Hepatocyte (in vitro differentiated cells): ENCODE data around the gene DDX5. TPM values are rescaled to one million over a fixed set of nuclear protein-coding genes. Genes with fewer than 3 reads are reported as not detected.
"Not testable (repeated sequence)": the region's sequence is repeated elsewhere in the genome, so short reads cannot be mapped to it uniquely, and the experiment has no call there.

Experiments used
- DNase-seq: peaks from one replicate; pipeline ENCODE4 v3.0.0-alpha.2; 2016; ENCODE audit warnings: low spot score
- H2AFZ ChIP-seq: fragments of 200-600 bp; sonication (generic); 2 replicates; pipeline ENCODE4 v1.6.0; 2016; ENCODE audit warnings: antibody characterized with exemption, mild to moderate bottlenecking
- H3K27ac ChIP-seq: fragments of 200-600 bp; sonication (generic); 2 replicates; pipeline ENCODE4 v1.5.1; 2016; ENCODE audit warnings: mild to moderate bottlenecking
- H3K27me3 ChIP-seq: fragments of 200-600 bp; sonication (generic); 2 replicates; pipeline ENCODE4 v1.6.1; 2016
- H3K36me3 ChIP-seq: fragments of 200-600 bp; sonication (generic); replicated peaks from 2 replicates; pipeline ENCODE4 v1.5.1; 2016; ENCODE audit warnings: low read depth; ENCODE audit not compliant: insufficient read depth
- H3K4me1 ChIP-seq: fragments of 200-600 bp; sonication (generic); 2 replicates; pipeline ENCODE4 v1.5.1; 2016; ENCODE audit warnings: mild to moderate bottlenecking, moderate library complexity; ENCODE audit not compliant: insufficient read depth
- H3K4me2 ChIP-seq: fragments of 200-600 bp; sonication (generic); 2 replicates; pipeline ENCODE4 v1.6.0; 2016
- H3K4me3 ChIP-seq: fragments of 200-600 bp; sonication (generic); 2 replicates; pipeline ENCODE4 v1.5.1; 2016; ENCODE audit warnings: mild to moderate bottlenecking
- H3K79me2 ChIP-seq: fragments of 200-600 bp; sonication (generic); 2 replicates; pipeline ENCODE4 v1.6.0; 2017; ENCODE audit warnings: mild to moderate bottlenecking
- H3K9me2 ChIP-seq: fragments of 200-600 bp; sonication (generic); replicated peaks from 2 replicates; pipeline ENCODE4 v1.6.0; 2017; ENCODE audit warnings: mild to moderate bottlenecking; ENCODE audit not compliant: insufficient read depth
- H3K9me3 ChIP-seq: fragments of 200-600 bp; sonication (generic); 2 replicates; pipeline ENCODE4 v1.5.1; 2016; ENCODE audit warnings: low read depth, mild to moderate bottlenecking
- H4K20me1 ChIP-seq: fragments of 200-600 bp; sonication (generic); 2 replicates; pipeline ENCODE4 v1.6.0; 2016; ENCODE audit warnings: mild to moderate bottlenecking; ENCODE audit not compliant: insufficient read depth, poor library complexity, severe bottlenecking
- EZH2 ChIP-seq: fragments of 200-600 bp; sonication (generic); IDR thresholded peaks from 2 replicates; pipeline ENCODE4 v1.6.1; 2016; ENCODE audit warnings: antibody characterized with exemption, mild to moderate bottlenecking, borderline replicate concordance
- EZH2phosphoT487 ChIP-seq: fragments of 200-600 bp; sonication (generic); IDR thresholded peaks from one replicate; pipeline ENCODE4 v1.6.1; 2018; ENCODE audit warnings: antibody characterized with exemption, mild to moderate bottlenecking, low read depth, moderate library complexity; ENCODE audit not compliant: unreplicated experiment, severe bottlenecking
- WGBS: methylation state at CpG from one replicate; pipeline ENCODE4 v1.1.6; 2016; ENCODE audit warnings: low lambda C conversion rate; ENCODE audit errors: missing lambda C conversion rate; 5-methylcytosine and 5-hydroxymethylcytosine counted together
- polyA plus RNA-seq: library from polyadenylated mRNA; unstranded; fragments of >200 nt; fragmentation: Nextera tagmentation; extraction: Ambion mirVana; gene quantifications from 2 replicates; pipeline ENCODE4 v1.2.1, GENCODE V29; 2016
- total RNA-seq: library from RNA; depleted of rRNA; stranded (reverse); fragments of >200 nt; gene quantifications from 2 replicates; pipeline ENCODE4 v1.2.3, GENCODE V29; 2014
- TF ChIP-seq, protein P1 (sequence below): fragments of 200-600 bp; sonication (generic); IDR thresholded peaks from 2 replicates; pipeline ENCODE4 v1.5.1; 2016; ENCODE audit warnings: antibody characterized with exemption, mild to moderate bottlenecking; ENCODE audit not compliant: poor library complexity

The DDX5 gene
- total and polyA plus RNA-seq, 2 experiments from 2014 or later: 513 to 786 TPM

DNA sequence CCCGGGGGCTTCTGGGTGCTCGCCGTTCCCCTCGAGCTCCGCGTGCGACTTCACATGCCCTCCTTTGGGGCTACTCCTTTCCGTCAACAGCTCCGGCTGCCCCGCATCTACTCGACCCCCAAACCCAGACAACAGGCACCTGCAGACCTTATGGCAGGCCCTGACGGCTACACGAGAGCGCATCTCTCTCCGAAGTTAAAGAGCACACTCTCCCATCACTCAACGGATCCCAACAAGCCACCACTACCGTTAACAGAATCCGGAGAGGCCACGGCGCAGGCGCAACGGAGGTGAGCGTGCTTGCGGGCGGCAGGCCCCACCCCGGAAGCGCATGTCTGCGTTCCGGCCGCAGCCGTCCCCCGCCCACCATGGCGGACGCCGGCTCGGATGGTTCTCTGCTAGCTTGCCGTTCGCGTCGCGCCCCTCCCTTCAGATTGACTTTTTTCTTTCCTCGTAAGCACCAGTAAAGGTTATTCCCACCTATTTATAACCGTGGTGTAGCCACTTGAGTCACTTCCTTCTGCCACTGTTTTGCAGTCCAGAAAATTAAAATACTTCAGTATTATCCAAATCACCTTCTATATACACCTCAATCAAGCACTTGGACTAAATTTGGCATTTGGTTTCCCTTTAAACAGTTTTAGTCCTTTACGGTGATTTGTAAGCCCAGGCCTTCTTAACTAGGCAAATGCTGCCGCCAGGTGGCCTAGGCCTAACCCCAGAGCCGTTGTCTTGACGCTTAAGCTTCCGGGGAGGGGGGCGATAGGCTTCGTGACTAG, 9.1 kb downstream of the DDX5 start, which contains the start of gene POLG2:
Gene POLG2, minus strand, starts transcription at position 269 of the 779 bp plus-strand sequence. Its CDS starts 86 bp downstream, at position 183.
- Histone ChIP-seq H3K4me3 (peak within 1 kb of the TSS; percentile 60), H2AFZ (peak within 1 kb of the TSS; percentile 74), H3K27me3 (no peaks in the 10 kb centered on the region), H3K9me2 (no peaks in the 10 kb centered on the region), H3K4me1 (peaks cover 22% of the 10 kb centered on the region), H3K79me2 (peaks cover 57% of the 10 kb centered on the region), H3K36me3 (peaks cover 13% of the 10 kb centered on the region), H3K9me3 (no peaks in the 10 kb centered on the region), H3K4me2 (peak within 1 kb of the TSS; percentile 80), H4K20me1 (peaks cover 40% of the 10 kb centered on the region), H3K27ac (peak within 1 kb of the TSS; percentile 93)
- DNase-seq: peak; percentile 97
- WGBS: 2% methylated on average over 50 of the region's 50 CpGs
- TF ChIP-seq, protein P1, sequence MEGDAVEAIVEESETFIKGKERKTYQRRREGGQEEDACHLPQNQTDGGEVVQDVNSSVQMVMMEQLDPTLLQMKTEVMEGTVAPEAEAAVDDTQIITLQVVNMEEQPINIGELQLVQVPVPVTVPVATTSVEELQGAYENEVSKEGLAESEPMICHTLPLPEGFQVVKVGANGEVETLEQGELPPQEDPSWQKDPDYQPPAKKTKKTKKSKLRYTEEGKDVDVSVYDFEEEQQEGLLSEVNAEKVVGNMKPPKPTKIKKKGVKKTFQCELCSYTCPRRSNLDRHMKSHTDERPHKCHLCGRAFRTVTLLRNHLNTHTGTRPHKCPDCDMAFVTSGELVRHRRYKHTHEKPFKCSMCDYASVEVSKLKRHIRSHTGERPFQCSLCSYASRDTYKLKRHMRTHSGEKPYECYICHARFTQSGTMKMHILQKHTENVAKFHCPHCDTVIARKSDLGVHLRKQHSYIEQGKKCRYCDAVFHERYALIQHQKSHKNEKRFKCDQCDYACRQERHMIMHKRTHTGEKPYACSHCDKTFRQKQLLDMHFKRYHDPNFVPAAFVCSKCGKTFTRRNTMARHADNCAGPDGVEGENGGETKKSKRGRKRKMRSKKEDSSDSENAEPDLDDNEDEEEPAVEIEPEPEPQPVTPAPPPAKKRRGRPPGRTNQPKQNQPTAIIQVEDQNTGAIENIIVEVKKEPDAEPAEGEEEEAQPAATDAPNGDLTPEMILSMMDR: peak; percentile 56
- TF ChIP-seq EZH2phosphoT487: no peak

DNA sequence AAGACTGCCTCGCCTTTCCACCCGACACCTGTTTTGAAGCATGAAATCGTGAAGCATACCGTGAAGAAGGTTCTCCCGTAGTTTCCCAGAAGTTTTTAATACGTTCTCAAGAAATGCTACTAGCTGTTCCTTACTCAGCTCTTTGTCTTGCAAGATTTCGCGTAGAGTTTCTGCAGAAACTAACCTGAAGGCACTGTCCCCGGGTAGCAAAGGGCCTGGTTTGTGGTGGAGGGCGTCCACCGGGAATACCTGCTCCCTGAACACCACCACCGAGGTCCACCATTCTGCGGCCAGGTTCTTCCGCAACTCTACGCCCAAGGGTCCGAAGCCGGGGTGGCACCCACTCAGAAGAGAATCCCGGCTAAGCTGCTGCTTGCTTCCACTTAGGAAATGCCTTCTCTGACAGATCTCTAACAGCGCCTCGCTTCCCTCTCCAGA, 9.7 kb downstream of the DDX5 start:
- WGBS: 2% methylated on average over 19 of the region's 20 CpGs
- peaks cover 51% of the 10 kb centered on the region for H3K79me2 ChIP-seq
- H4K20me1 ChIP-seq: peaks cover 34% of the 10 kb centered on the region
- H3K4me2 ChIP-seq: peak overlapping the region; percentile 80
- peak overlapping the region; percentile 60 for H3K4me3 ChIP-seq
- H3K27ac ChIP-seq: peak overlapping the region; percentile 93
- no peak for DNase-seq
- no peaks in the 10 kb centered on the region for H3K9me2 ChIP-seq
- peaks cover 10% of the 10 kb centered on the region for H3K36me3 ChIP-seq
- H3K4me1 ChIP-seq: peaks cover 22% of the 10 kb centered on the region
- H3K9me3 ChIP-seq: no peaks in the 10 kb centered on the region
- no peak for TF ChIP-seq EZH2phosphoT487
- no peak for TF ChIP-seq EZH2
- TF ChIP-seq, protein P1: no peak
- peak overlapping the region; percentile 74 for H2AFZ ChIP-seq
- H3K27me3 ChIP-seq: no peaks in the 10 kb centered on the region

DNA sequence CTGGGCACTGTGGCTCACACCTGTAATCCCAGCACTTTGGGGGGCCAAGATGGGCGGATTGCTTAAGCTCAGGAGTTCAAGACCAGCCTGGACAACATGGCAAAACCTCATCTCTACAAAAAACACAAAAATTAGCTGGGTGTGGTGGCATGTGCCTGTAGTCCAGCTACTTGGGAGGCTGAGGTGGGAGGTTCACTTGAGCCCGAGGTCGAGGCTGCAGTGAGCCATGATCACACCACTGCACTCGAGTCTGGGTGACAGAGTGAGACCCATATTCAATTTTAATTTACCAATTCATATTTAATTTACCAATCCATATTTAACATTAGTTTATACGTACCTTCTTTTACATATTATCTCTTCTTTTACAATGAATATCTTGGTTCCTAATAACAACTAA, 10.8 kb downstream of the DDX5 start:
- not testable (repeated sequence) for H3K4me3 ChIP-seq
- 96% methylated on average over 5 of the region's 5 CpGs for WGBS

DNA sequence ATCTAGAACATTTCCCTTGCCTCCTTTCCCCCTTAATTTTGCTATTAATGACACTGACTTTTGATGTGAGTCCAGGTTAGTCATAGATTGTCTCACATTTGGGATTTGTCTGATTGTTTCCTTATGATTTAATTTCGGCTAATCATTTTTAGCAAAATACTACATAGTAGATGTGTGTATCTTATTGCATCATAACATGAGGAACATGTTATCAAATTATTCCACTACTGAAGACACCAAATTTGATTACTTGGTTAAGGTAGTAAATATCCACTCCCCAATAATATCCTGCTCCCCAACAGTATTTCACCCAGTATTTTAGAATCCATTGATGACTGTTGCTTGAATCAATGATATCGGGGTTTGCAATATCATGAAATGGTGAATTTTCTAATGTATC, 12.0 kb downstream of the DDX5 start:
- WGBS: 97% methylated on average over 2 of the region's 2 CpGs
- Histone ChIP-seq H3K4me3 (no peak overlapping the region), H2AFZ (no peak overlapping the region), H3K79me2 (peaks cover 31% of the 10 kb centered on the region), H3K27me3 (no peaks in the 10 kb centered on the region), H3K27ac (no peak overlapping the region), H3K9me3 (no peaks in the 10 kb centered on the region), H3K4me1 (peaks cover 22% of the 10 kb centered on the region), H3K4me2 (no peak overlapping the region), H3K9me2 (no peaks in the 10 kb centered on the region), H3K36me3 (peaks cover 5% of the 10 kb centered on the region), H4K20me1 (peaks cover 13% of the 10 kb centered on the region)
- TF ChIP-seq EZH2phosphoT487 (no peak), EZH2 (no peak)
- TF ChIP-seq, protein P1: no peak
- no peak for DNase-seq

More for the DNA sequence above, 10.8 kb downstream of the DDX5 start:
- H3K9me2 ChIP-seq, H3K27me3 ChIP-seq, DNase-seq, H2AFZ ChIP-seq, H3K36me3 ChIP-seq, H3K9me3 ChIP-seq, H3K27ac ChIP-seq: not testable (repeated sequence)
- peak overlapping the region; percentile 80 for H3K4me2 ChIP-seq
- peaks cover 22% of the 10 kb centered on the region for H3K4me1 ChIP-seq
- peaks cover 41% of the 10 kb centered on the region for H3K79me2 ChIP-seq
- peaks cover 23% of the 10 kb centered on the region for H4K20me1 ChIP-seq
